HG02884 (cell line): ENCODE measurements around the gene TNFAIP8.

ENCODE experiments used
- ATAC-seq: cut with Tn5 transposase; IDR thresholded peaks from one replicate; pipeline ENCODE4 v1.9.1; 2021; ENCODE audit warnings: mild to moderate bottlenecking, moderate library complexity; ENCODE audit not compliant: unreplicated experiment

Gene TNFAIP8

DNA sequence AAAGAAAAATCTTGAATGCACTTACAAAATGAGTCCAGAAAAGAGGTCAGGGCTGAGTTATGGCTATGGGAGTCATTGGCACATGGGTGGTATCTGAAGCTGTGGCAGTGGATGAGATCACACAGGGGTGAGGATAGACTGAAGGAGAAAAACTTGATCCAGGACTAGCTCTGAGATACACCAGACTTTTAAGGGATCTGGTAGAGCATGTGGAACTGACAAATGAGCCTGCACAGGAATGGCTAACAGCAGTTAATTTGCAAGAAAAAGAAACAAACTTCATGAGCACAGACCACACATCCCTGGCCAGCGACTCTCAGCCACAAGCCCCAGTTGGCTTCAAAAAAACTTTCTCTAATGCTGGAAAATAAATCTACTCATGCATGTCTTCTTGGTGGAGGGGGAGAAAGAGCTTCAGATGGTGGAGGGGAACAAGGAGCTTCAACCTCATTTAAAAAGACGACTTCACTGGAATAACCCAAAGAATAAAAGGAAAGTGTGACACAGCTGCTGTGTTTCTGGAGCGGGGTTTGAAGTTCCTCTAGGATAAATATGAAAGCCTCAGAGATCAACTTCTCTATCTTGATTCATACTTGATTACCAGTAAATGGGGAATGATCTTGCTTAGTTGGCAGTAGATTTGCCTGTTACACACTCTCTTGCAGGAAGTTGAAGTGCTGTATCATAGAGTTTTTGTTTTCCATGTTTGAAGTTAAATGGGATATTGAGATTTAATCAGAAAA, 33.6 kb downstream of the TNFAIP8 start:
- ATAC-seq: peak; percentile 31

GRCh38 chr5:119390404-119390803, 34.6 kb downstream of the TNFAIP8 start:
- no peak for ATAC-seq

DNA sequence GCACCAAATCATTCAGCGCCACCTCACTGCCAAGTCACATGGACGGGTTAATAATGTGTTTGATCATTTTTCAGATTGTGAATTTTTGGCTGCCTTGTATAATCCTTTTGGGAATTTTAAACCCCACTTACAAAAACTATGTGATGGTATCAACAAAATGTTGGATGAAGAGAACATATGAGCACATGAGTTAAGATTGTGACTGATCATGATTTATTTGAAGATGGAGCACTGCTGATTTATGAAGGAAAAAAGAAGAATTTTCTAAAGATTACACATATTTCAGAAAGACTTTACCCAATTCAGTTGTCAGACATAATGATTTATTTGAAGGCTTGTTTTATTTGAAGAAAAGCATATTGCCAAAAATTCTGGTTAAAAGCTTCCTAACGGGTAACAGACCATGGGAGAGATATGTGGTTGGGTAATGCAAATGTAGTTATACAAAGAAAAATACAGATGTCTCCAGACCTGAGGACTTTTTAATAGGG, 37.4 kb downstream of the TNFAIP8 start:
- no peak for ATAC-seq

DNA sequence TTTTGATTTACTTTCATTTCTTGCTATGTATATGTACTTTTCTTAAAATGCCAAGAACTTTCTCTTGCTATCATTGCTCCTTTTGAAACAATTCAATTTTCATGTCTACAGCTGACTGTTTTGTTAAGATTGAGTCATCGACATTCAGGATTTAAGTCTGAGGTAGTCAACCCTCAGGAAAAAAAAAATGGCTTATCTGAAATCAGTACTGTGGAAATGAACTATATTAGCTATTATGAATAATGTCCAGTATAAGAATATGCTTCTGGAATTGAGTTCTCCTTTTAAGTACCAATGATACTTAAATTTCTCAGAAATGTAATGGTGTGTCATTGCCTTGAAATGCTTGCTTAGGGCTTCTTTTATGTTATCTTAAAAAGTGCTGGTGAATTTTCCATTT, 37.9 kb downstream of the TNFAIP8 start:
- ATAC-seq: no peak

DNA sequence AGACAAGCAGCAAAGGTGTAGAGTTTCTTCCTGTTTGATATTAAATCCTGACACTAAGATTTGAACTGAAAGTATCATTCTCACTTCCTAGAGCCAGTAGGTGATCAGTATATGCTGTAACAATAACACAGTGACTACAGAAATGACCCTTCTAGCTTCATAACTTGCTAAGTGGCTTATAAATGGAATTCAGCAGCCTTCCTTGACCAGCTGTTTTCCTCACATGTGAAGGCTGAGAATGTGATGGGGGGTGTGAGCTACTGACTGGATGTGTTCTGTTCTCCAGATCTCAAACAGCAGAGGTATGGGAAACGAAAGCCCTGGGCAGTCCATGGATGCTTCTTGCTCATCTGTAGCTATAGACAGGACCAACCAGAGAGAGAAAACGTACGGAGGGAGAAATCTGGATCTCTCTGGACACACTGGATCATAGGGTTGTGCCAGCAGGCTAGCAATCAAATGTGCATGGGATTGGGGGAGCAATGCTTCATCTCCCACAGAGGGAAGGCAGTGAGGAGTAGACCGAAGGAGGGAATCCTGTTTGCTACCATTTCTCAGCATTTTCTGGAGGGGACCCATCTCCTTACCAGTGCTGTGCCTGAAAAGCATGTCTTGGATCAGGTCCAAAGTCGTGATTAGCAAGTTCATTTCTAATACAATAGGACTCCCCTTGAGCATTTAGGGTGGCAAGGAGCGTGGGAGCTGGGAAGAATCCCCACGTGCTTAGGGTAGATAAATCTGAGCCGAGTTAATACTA, 39.4 kb downstream of the TNFAIP8 start:
- ATAC-seq: peak; percentile 39

- ATAC-seq: no peak
Observed at GRCh38 chr5:119396030-119396664, 40.3 kb downstream of the TNFAIP8 start.

- peak; percentile 64 for ATAC-seq
Observed at GRCh38 chr5:119397518-119398380, 41.9 kb downstream of the TNFAIP8 start.

DNA sequence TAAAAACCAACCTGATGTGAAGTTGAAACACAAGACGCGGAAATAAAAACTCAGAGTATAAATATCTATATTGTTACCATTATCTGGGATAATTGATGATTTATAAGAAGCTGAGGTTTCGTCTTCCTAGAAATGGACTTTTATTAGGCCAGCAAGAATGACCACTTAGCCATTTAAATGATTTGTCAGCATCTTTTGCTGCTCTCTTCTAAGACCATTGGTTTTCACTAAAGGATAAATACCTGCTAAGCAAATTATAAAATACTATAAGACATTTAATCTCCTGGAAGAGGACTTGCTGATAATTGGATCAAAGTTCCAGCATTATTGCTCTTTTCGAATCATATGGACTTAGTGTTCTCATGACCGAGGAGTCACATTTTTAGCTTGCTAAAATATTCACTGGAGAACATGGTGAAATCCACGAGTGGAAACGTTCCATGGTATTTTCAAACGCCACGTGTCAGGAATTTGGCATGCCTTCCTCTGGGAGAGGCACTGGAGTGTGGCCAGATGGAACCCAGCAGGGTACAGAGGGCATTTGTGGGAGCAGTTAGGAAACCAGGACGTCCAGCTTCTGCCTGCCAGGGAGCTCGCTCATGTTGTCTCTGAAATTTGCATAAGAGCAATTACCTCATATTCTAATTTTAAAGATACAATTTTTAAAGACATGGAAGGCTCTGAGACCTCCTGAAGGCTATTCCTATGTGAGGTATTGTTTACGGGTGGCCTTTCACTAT, 43.1 kb downstream of the TNFAIP8 start:
- ATAC-seq: no peak

DNA sequence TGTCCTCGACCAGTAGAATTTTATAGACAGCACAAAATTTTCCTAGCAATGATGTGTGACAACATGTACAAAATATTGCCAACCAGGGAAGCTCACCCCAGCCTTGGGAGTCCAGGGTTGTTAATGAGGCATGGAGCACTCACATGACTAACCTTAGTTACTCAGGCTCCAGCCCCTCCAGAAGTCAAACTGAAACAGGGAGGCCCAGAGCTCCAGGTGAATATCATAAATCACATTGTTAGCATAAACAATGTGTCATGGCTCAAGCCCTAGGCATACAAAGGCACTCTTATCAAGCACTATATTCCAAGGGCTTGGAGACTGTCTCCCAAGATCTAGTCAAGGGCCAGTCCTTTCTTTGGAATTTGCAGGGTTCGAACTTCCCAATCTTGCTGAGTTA, 44.4 kb downstream of the TNFAIP8 start:
- peak; percentile 23 for ATAC-seq

DNA sequence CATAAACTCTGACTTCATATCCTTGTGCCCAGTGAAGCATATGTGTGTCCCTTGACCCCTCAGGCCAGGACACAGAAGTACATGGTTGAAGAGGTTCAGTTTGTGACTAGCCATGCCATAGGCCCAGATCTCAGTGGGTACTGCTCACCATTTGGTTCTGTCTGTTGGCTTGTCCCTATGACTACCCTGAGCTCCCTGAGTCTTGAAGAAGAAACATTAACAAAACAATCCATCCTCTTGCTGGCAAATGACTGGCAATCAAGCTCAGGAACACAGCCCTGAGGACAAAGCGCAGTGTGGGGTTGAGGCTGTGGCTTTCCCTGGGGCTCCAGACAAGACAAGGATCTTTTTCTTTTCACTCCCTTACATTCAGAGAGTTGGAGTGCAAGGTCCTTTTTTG, 46.3 kb downstream of the TNFAIP8 start:
- ATAC-seq: no peak

GRCh38 chr5:119402555-119402954, 46.7 kb downstream of the TNFAIP8 start:
- ATAC-seq: no peak

- no peak for ATAC-seq
Observed at GRCh38 chr5:119404033-119404432, 48.2 kb downstream of the TNFAIP8 start.

GRCh38 chr5:119405419-119405818, 49.6 kb downstream of the TNFAIP8 start:
- ATAC-seq: no peak

DNA sequence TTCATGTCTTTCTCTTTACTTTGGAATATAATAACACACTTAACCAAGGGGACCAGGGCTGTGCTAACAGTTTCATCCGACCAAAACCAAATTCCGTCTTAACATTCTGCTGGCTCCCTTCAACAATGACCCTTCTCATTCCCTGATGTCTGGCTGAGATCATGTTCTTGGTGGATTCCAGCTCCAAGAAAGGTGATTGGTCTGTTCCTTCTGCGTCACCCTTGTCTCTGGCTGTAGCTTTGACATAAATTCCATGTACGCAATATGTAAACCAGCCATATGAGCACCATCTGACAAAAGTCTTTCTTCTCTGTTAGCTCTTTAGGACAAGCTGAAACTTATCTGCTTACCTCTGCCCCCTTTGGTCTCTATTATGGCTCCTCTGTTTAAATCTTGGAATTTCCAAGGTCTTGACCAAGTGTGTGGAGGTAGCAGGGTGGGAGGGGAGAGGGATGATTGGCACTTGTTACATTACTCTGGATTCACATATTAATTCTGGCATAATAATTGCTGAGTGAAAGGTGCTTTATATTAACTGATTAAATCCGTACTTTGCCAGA, 50.8 kb downstream of the TNFAIP8 start:
- ATAC-seq: no peak

GRCh38 chr5:119409235-119409815, 53.5 kb downstream of the TNFAIP8 start:
- peak; percentile 39 for ATAC-seq

- ATAC-seq: peak; percentile 56
Observed at GRCh38 chr5:119410448-119411159, 54.8 kb downstream of the TNFAIP8 start.

- peak; percentile 56 for ATAC-seq
Observed at GRCh38 chr5:119411361-119412278, 55.8 kb downstream of the TNFAIP8 start.
